ENCODE data around the gene LIG4.

LIG4 gene

DNA sequence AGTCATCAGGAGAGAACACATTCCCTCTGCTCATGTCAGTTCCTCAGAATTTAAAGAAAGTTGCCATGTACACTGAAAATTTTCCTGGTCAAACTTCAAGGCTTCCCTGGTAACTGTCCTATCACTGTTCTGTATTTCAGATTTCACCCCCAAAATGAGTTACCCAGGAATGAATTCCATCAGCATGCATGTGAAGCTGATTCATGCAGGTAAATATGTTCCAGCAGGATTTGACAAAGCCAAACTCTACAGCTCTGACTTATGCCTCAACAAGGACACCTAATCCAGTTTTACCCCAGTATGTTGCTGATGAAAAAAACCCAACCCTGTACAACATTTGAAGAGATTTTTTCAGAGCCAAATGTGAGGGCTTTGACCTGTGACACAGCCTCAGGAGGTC is 21.5 kb downstream of the LIG4 start:
- DNase-seq (ENCODE audit: low spot score) = no peak

GRCh38 chr13:108190897-108191296 is 24.4 kb downstream of the LIG4 start:
- DNase-seq (ENCODE audit: low spot score) = no peak

GRCh38 chr13:108188260-108188659 is 27.1 kb downstream of the LIG4 start:
- DNase-seq (ENCODE audit: low spot score) = no peak

- no peak for DNase-seq (ENCODE audit: low spot score)
Observed at GRCh38 chr13:108185223-108185622, 30.1 kb downstream of the LIG4 start.

- no peak for DNase-seq (ENCODE audit: low spot score)
Observed at GRCh38 chr13:108182652-108183051, 32.7 kb downstream of the LIG4 start.

- no peak for DNase-seq (ENCODE audit: low spot score)
Observed at GRCh38 chr13:108178078-108178477, 37.3 kb downstream of the LIG4 start.

GRCh38 chr13:108176685-108177274 is 38.6 kb downstream of the LIG4 start:
- DNase-seq (ENCODE audit: low spot score) = no peak

GRCh38 chr13:108168929-108169328 is 46.4 kb downstream of the LIG4 start:
- no peak for DNase-seq (ENCODE audit: low spot score)

- DNase-seq (ENCODE audit: low spot score) = no peak
Observed at GRCh38 chr13:108166078-108166477, 49.3 kb downstream of the LIG4 start.

DNA sequence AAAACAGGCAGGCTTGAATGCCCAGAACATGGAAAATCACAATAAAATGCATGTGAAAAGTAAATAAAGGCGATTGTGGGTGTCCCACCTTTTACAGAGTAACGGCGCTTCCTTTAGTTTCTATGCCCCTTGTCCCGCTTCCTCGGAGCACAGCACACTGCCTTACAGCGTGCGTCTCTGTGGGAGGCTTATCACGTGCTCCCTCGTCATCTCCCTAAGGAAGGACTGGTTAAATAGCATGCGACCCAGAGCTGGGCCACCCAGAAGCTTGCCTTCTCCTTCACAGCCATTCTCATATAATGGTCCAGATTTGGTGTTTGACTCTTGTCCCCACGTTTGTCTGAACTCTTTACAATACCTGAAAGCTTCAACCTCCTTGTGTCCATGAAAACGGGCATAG is 56.6 kb downstream of the LIG4 start:
- no peak for DNase-seq (ENCODE audit: low spot score)

Data from AG08395 (cell line).